SU-DHL-6 (cell line): ENCODE results near the gene PSD.

Source experiments
- H2AFZ ChIP-seq: fragments of 200-600 bp; sonication (generic); 2 replicates; pipeline ENCODE4 v1.6.1; 2014; ENCODE audit warnings: low read depth, mild to moderate bottlenecking, moderate library complexity, mixed read lengths, antibody characterized with exemption, low read length; ENCODE audit not compliant: severe bottlenecking
- H3F3A ChIP-seq: fragments of 200-600 bp; shearing (Covaris generic); 2 replicates; pipeline ENCODE4 v1.6.0; 2016; ENCODE audit warnings: antibody characterized with exemption, mild to moderate bottlenecking; ENCODE audit not compliant: insufficient read depth
- H3K27ac ChIP-seq: fragments of 200-600 bp; sonication (generic); 2 replicates; pipeline ENCODE4 v1.5.1; 2016; ENCODE audit warnings: low read depth, mild to moderate bottlenecking, low read length, moderate library complexity, mixed read lengths
- H3K27me3 ChIP-seq: fragments of 200-600 bp; sonication (generic), shearing (Covaris generic); 2 replicates; pipeline ENCODE4 v1.6.0; 2014; ENCODE audit warnings: mild to moderate bottlenecking, low read length
- H3K36me3 ChIP-seq: fragments of 200-600 bp; sonication (generic); 2 replicates; pipeline ENCODE4 v1.6.1; 2014; ENCODE audit warnings: mild to moderate bottlenecking, low read length, mixed read lengths
- H3K4me2 ChIP-seq: fragments of 300-600, 200-600 bp; shearing (Covaris generic), sonication (generic); 2 replicates; pipeline ENCODE4 v1.6.0; 2014; ENCODE audit warnings: low read length, low read depth, mild to moderate bottlenecking; ENCODE audit not compliant: poor library complexity, severe bottlenecking
- H3K4me3 ChIP-seq: fragments of 200-600 bp; sonication (generic); 2 replicates; pipeline ENCODE4 v1.5.1; 2014; ENCODE audit warnings: antibody characterized with exemption, low read length, mild to moderate bottlenecking, mixed read lengths; ENCODE audit not compliant: insufficient read depth, poor library complexity, severe bottlenecking
- H3K79me2 ChIP-seq: fragments of 200-600 bp; sonication (generic); 2 replicates; pipeline ENCODE4 v1.6.1; 2014; ENCODE audit warnings: mild to moderate bottlenecking, low read length, moderate library complexity; ENCODE audit not compliant: insufficient read depth
- H3K9ac ChIP-seq: fragments of 200-600 bp; sonication (generic); 2 replicates; pipeline ENCODE4 v1.7.0; 2014; ENCODE audit warnings: mild to moderate bottlenecking, low read length
- H3K9me2 ChIP-seq: fragments of 200-600 bp; sonication (generic); replicated peaks from 2 replicates; pipeline ENCODE4 v1.6.1; 2014; ENCODE audit warnings: low read length; ENCODE audit not compliant: insufficient read depth
- H3K9me3 ChIP-seq: fragments of 200-600 bp; sonication (generic); 2 replicates; pipeline ENCODE4 v1.6.1; 2014; ENCODE audit warnings: low read length, mixed read lengths; ENCODE audit not compliant: insufficient read depth
- H4K20me1 ChIP-seq: fragments of 200-600 bp; sonication (generic); 2 replicates; pipeline ENCODE4 v1.6.1; 2014; ENCODE audit warnings: low read depth, mild to moderate bottlenecking, antibody characterized with exemption, low read length, moderate library complexity, mixed read lengths
- EZH2phosphoT487 ChIP-seq: fragments of 200-600 bp; sonication (generic), shearing (Covaris generic); conservative IDR thresholded peaks from 2 replicates; pipeline ENCODE4 v1.6.1; 2018; ENCODE audit warnings: mild to moderate bottlenecking, antibody characterized with exemption, low read length, moderate library complexity, mixed read lengths
- TF ChIP-seq, protein P1 (sequence below): fragments of 200-600 bp; sonication (generic); IDR thresholded peaks from one replicate; pipeline ENCODE4 v1.5.1; 2017; ENCODE audit warnings: antibody characterized with exemption, mild to moderate bottlenecking, low read length, moderate library complexity; ENCODE audit not compliant: insufficient read depth, poor library complexity, severe bottlenecking

Gene PSD

DNA sequence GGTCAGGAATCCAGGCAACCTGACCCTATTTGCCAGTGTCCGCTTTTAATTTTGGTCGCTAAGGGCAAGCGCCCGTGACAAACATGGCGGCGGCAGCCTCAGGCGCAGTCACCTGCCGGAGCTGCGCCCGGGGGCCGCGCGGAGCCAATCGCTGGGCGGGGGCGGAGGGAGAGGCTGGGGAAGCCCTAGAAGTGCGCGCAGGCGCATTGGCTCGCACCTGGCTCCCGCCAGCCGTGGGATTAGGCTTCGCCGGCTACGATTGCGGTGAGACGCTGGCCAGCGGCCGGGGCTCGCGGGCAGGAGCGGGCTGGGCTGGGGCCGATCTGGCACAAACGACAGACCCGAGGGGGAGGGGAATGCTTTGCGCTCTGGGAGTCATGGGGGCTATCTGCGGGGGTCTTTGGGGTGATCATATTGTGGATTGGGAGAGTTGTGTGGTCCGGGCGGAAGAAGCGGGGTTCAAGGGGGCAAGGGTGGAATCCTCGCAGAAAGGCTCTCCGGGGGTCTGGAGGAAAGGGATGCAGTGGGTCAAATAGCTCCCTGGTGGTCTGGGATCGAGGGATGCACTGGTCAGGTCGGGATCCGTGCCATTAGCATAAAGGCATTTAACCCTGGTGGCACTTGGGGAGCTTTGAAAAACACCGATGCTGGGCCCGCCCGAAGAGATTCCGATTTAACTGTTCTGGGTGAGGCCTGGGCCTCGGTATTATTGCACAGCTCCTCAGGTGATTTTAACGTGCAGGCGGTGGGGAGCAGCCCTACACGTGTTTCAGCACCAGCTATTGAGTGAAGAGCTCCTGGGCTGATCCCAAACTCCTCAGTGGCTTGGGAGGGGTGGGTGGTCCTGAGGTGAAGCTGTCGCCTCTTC is 42.8 kb upstream of the PSD start:
- Histone ChIP-seq H3K9ac (peak overlapping the region; percentile 68), H3K27me3 (no peaks in the 10 kb centered on the region), H3F3A (peaks cover 7% of the 10 kb centered on the region), H3K36me3 (no peaks in the 10 kb centered on the region), H4K20me1 (no peaks in the 10 kb centered on the region), H3K27ac (peak overlapping the region; percentile 37), H3K4me3 (peak overlapping the region; percentile 70), H3K9me3 (no peaks in the 10 kb centered on the region), H3K79me2 (peaks cover 20% of the 10 kb centered on the region), H3K4me2 (peak overlapping the region; percentile 68), H3K9me2 (no peaks in the 10 kb centered on the region), H2AFZ (peak overlapping the region; percentile 86)
- TF ChIP-seq, protein P1, sequence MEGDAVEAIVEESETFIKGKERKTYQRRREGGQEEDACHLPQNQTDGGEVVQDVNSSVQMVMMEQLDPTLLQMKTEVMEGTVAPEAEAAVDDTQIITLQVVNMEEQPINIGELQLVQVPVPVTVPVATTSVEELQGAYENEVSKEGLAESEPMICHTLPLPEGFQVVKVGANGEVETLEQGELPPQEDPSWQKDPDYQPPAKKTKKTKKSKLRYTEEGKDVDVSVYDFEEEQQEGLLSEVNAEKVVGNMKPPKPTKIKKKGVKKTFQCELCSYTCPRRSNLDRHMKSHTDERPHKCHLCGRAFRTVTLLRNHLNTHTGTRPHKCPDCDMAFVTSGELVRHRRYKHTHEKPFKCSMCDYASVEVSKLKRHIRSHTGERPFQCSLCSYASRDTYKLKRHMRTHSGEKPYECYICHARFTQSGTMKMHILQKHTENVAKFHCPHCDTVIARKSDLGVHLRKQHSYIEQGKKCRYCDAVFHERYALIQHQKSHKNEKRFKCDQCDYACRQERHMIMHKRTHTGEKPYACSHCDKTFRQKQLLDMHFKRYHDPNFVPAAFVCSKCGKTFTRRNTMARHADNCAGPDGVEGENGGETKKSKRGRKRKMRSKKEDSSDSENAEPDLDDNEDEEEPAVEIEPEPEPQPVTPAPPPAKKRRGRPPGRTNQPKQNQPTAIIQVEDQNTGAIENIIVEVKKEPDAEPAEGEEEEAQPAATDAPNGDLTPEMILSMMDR, result no peak
- no peak for TF ChIP-seq EZH2phosphoT487

DNA sequence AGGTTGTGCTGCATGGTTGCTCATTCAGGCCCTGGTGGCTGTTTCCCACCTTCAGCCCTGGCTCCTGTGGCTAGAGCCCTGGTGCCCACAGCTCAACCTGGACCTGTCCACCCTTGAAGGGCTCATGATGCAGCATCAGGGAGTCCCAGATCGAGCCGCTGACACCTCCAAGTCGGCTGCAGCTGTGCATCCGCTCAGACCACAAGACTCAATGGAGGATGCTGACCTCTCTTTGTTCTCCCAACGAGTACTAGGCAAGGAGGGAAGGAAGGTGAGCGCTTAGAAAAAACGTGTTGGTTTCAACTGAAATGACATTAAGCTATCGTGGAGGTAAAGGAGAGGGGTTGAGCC is 42.2 kb upstream of the PSD start:
- Histone ChIP-seq H3K27me3 (no peaks in the 10 kb centered on the region), H2AFZ (peak overlapping the region; percentile 86), H3K4me2 (peak overlapping the region; percentile 68), H4K20me1 (no peaks in the 10 kb centered on the region), H3K4me3 (peak overlapping the region; percentile 70), H3F3A (peaks cover 7% of the 10 kb centered on the region), H3K36me3 (no peaks in the 10 kb centered on the region; the same call in 1 of the 2 replicates), H3K9me2 (no peaks in the 10 kb centered on the region), H3K9ac (peak overlapping the region; percentile 68), H3K79me2 (peaks cover 20% of the 10 kb centered on the region), H3K27ac (peak overlapping the region; percentile 8), H3K9me3 (no peaks in the 10 kb centered on the region)
- no peak for TF ChIP-seq EZH2phosphoT487
- TF ChIP-seq, protein P1, result no peak

DNA sequence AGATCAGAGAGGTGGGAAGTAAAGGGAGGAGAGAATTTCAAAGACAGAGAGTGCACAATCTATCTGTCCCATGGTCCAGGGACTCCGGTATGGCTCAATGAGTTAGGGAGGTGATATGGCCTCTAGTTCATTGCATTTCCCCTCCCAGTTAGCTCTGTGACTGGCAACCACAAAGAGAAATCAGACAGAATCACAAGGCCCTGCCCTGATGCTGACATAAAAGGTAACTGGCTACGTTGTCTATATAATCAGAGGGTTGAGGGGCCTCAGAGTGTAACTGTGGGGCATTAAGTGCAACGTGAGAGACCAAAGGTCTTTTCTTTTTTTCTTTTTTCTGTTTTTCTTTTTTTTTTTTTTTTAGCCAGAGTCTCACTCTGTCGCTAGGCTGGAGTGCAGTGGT is 40.1 kb upstream of the PSD start:
- no peak overlapping the region for H3K4me2 ChIP-seq
- H3K36me3 ChIP-seq, result no peaks in the 10 kb centered on the region; the same call in 1 of the 2 replicates
- H3K4me3 ChIP-seq, result no peak overlapping the region
- H3K9me2 ChIP-seq, result no peaks in the 10 kb centered on the region
- no peaks in the 10 kb centered on the region for H4K20me1 ChIP-seq
- H2AFZ ChIP-seq, result no peak overlapping the region
- H3K27me3 ChIP-seq, result no peaks in the 10 kb centered on the region
- H3K79me2 ChIP-seq, result peaks cover 18% of the 10 kb centered on the region
- no peaks in the 10 kb centered on the region for H3K9me3 ChIP-seq
- H3F3A ChIP-seq, result peaks cover 7% of the 10 kb centered on the region
- no peak overlapping the region for H3K27ac ChIP-seq
- H3K9ac ChIP-seq, result no peak overlapping the region
- TF ChIP-seq, protein P1, result no peak
- TF ChIP-seq EZH2phosphoT487, result no peak
